SK-N-SH (cell line): ENCODE measurements around the gene CARD8.

Source experiments
- YY1 ChIP-seq: IDR thresholded peaks from 2 replicates; pipeline ENCODE4 v1.4.0; 2012; ENCODE audit warnings: low read depth, mild to moderate bottlenecking
- TF ChIP-seq, protein P1 (sequence below): IDR thresholded peaks from 2 replicates; pipeline ENCODE4 v1.4.0; 2012; ENCODE audit warnings: low read depth, borderline replicate concordance

GRCh38 chr19:48295458-48295857 lies 39.7 kb upstream of the CARD8 start:
- no peak for TF ChIP-seq YY1
- TF ChIP-seq, protein P1, sequence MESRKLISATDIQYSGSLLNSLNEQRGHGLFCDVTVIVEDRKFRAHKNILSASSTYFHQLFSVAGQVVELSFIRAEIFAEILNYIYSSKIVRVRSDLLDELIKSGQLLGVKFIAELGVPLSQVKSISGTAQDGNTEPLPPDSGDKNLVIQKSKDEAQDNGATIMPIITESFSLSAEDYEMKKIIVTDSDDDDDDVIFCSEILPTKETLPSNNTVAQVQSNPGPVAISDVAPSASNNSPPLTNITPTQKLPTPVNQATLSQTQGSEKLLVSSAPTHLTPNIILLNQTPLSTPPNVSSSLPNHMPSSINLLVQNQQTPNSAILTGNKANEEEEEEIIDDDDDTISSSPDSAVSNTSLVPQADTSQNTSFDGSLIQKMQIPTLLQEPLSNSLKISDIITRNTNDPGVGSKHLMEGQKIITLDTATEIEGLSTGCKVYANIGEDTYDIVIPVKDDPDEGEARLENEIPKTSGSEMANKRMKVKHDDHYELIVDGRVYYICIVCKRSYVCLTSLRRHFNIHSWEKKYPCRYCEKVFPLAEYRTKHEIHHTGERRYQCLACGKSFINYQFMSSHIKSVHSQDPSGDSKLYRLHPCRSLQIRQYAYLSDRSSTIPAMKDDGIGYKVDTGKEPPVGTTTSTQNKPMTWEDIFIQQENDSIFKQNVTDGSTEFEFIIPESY: no peak
